BJ (cell line): ENCODE data around the gene NEMP2. TPM values are rescaled to one million over a fixed set of nuclear protein-coding genes. Genes with fewer than 3 reads are reported as not detected.

Experiments used
- CTCF ChIA-PET: fragments of 350-600 bp; formaldehyde crosslinking; extraction: SDS; loops from one replicate; lab custom pipeline; 2021; ENCODE audit warnings: antibody characterized with exemption, inconsistent platforms; lab: Yijun Ruan, JAX
- POLR2A ChIA-PET: fragments of 300-600 bp; sonication (Branson Sonifier 250); formaldehyde crosslinking; extraction: SDS; loops from one replicate; lab custom pipeline; 2021; ENCODE audit warnings: antibody characterized with exemption; lab: Charles Lee
- DNase-seq: peaks from one replicate; pipeline ENCODE4 v3.0.0-alpha.2; 2011; ENCODE audit warnings: low read depth
- H3K27me3 ChIP-seq: 2 replicates; pipeline ENCODE4 v1.6.0; 2011; ENCODE audit warnings: low read length; ENCODE audit not compliant: control insufficient read depth, insufficient read depth
- H3K36me3 ChIP-seq: 2 replicates; pipeline ENCODE4 v1.5.1; 2011; ENCODE audit warnings: low read length; ENCODE audit not compliant: control insufficient read depth, insufficient read depth
- H3K4me3 ChIP-seq: 2 replicates; pipeline ENCODE4 v1.5.1; 2011; ENCODE audit warnings: low read depth, mild to moderate bottlenecking, control low read depth, low read length
- polyA plus RNA-seq: library from polyadenylated mRNA; depleted of rRNA; stranded (reverse); fragments of >200 nt; gene quantifications from 2 replicates; pipeline ENCODE4 v1.2.3, GENCODE V29; 2011
- TF ChIP-seq, protein P1 (sequence below): IDR thresholded peaks from 2 replicates; pipeline ENCODE4 v1.5.1; 2011; ENCODE audit warnings: low read depth, mild to moderate bottlenecking, control low read depth, inconsistent platforms, low read length, moderate library complexity; ENCODE audit not compliant: insufficient read depth

Gene NEMP2
- polyA plus RNA-seq, 1 experiment, result 2.1 TPM

GRCh38 chr2:190505696-190506095 lies 28.8 kb downstream of the NEMP2 start:
- Histone ChIP-seq H3K36me3 (no peaks in the 10 kb centered on the region), H3K4me3 (no peak overlapping the region), H3K27me3 (no peaks in the 10 kb centered on the region)
- ChIA-PET CTCF (interaction anchor here (1.5 kb wide), 1 partner anchor 417 kb away, joined by 5 read pairs; no protein-coding TSS in a partner anchor), POLR2A (no interaction called here)
- DNase-seq, result no peak
- TF ChIP-seq, protein P1, sequence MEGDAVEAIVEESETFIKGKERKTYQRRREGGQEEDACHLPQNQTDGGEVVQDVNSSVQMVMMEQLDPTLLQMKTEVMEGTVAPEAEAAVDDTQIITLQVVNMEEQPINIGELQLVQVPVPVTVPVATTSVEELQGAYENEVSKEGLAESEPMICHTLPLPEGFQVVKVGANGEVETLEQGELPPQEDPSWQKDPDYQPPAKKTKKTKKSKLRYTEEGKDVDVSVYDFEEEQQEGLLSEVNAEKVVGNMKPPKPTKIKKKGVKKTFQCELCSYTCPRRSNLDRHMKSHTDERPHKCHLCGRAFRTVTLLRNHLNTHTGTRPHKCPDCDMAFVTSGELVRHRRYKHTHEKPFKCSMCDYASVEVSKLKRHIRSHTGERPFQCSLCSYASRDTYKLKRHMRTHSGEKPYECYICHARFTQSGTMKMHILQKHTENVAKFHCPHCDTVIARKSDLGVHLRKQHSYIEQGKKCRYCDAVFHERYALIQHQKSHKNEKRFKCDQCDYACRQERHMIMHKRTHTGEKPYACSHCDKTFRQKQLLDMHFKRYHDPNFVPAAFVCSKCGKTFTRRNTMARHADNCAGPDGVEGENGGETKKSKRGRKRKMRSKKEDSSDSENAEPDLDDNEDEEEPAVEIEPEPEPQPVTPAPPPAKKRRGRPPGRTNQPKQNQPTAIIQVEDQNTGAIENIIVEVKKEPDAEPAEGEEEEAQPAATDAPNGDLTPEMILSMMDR, result no peak

DNA sequence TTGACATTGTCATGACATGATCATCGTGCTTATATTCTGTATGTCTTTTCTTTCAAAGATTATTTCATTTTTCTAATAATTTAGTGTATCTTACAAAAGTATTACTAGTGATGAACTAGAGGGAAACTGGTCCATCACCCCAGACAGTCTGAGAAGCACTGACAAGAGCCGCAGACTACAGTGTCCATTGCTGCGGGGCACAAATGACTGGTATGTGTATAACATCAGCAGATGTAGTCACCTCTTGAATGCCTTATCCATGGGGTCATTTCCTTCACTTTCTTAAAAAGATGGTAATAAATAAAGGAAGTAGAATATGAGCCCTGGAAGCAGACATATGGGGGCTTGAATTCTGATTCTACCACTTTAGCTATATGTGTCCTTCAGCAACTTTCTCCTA lies 29.6 kb downstream of the NEMP2 start:
- TF ChIP-seq, protein P1, result no peak
- ChIA-PET CTCF (no interaction called here), POLR2A (no interaction called here)
- DNase-seq, result no peak
- no peaks in the 10 kb centered on the region for H3K27me3 ChIP-seq
- no peak overlapping the region for H3K4me3 ChIP-seq
- H3K36me3 ChIP-seq, result peaks cover 2% of the 10 kb centered on the region; the same call in 1 of the 2 replicates

DNA sequence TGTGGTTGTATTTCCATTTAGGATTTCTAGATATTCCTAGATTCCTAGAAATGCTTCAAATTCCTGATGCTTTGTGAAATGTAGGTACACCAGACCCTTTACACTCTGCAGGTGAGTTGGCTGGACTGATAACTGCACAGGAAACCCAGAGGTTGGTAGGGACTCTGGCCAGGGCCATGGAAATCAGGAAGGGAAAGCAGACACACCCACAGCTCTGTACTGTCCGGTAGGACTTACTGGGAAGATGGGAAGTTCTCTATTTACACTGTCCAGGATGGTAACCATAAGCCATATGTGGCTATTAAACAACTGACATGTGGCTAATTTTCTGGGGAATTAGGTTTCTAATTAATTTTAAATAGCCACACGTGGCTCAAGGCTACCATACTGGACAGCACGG lies 31.4 kb downstream of the NEMP2 start:
- POLR2A ChIA-PET, result no interaction called here
- CTCF ChIA-PET, result interaction anchor here (0.6 kb wide), 1 partner anchor 327 kb away, joined by 3 read pairs; no protein-coding TSS in a partner anchor
- DNase-seq, result no peak

DNA sequence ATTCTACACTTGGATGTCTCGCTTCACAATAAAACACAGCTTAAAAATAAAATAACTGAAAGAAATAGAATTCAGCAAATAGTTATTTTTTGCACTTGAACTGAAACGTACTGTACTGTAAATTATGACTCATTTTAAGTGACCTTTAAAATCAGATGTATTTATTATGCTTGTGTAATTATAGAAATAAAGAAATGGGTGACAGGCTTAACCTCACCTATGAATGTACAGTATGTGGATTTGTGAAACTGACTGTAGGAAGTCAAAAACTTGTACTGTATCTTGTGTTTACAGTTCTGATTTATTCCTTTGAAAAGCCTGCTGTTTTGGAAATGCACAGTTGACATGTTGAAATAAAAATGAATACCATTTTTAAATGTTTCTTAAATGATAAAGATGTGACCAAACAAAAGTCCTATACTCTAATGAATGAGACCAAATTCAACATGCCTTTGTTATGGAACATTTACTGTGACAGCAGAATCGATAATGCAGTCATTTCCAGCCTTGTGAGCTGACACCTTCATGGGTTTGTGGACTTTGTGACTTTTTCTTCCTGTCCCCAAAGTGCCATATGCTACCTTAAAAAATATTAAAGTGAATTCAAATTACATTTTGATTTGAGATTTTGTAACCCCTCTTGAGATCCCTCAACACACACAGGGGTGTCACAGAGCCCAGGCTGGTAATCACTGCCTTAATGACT lies 32.7 kb downstream of the NEMP2 start:
- no peak for DNase-seq
- TF ChIP-seq, protein P1, result no peak
- ChIA-PET POLR2A (no interaction called here), CTCF (interaction anchor here (0.6 to 1.3 kb wide), 2 partner anchors 10 to 277 kb away, joined by 4 to 6 read pairs; no protein-coding TSS in a partner anchor)
- Histone ChIP-seq H3K27me3 (no peaks in the 10 kb centered on the region), H3K4me3 (no peak overlapping the region), H3K36me3 (peaks cover 2% of the 10 kb centered on the region; the same call in 1 of the 2 replicates)

More for the DNA sequence above, 31.4 kb downstream of the NEMP2 start:
- Histone ChIP-seq H3K36me3 (peaks cover 2% of the 10 kb centered on the region; the same call in 1 of the 2 replicates), H3K27me3 (no peaks in the 10 kb centered on the region), H3K4me3 (no peak overlapping the region)
- TF ChIP-seq, protein P1, result no peak

DNA sequence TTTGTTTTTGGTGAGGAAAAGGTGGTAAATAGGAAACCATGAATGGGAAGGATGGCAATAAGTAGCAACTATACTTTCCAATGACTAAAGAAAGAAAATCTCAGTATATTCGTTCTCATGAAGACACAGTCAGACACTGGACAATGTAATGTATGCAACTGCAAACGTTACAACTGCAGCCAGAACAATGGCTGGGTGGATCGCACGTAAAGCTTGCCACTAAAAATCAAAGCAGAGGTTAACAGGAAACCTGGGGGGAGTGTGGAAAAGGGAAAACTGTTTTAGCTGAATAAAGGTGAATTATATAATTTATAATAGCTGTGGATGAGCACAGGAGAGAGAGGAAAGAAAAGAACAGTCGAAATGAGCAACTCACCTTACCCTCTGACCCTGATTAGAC lies 33.3 kb downstream of the NEMP2 start:
- ChIA-PET POLR2A (no interaction called here), CTCF (interaction anchor here (1.3 kb wide), 1 partner anchor 11 kb away, joined by 6 read pairs; no protein-coding TSS in a partner anchor)
- H3K4me3 ChIP-seq, result no peak overlapping the region
- TF ChIP-seq, protein P1, result no peak
- no peaks in the 10 kb centered on the region for H3K27me3 ChIP-seq
- no peak for DNase-seq
- H3K36me3 ChIP-seq, result peaks cover 2% of the 10 kb centered on the region; the same call in 1 of the 2 replicates
